A549 (cell line): Measurements from ENCODE around the gene ABHD8. TPM values are rescaled to one million over a fixed set of nuclear protein-coding genes. Genes with fewer than 3 reads are reported as not detected.

Experiments used
- ATAC-seq, 2 experiments: fragments of 200-7000 bp in 1 of 2; fragments of >200 bp in 1 of 2; cut with Nextera tagmentation in 1 of 2; cut with Tn5 transposase in 1 of 2; 3 replicates each; pipeline versions ENCODE4 v1.8.0 to v1.9.1; 2018 to 2020; ENCODE audit warnings: mild to moderate bottlenecking in 1 of 2, moderate library complexity in 1 of 2
- CTCF ChIA-PET: fragments of 300-600 bp; sonication (Branson Sonifier 250); formaldehyde crosslinking; extraction: SDS; loops from one replicate; lab custom pipeline; 2021; ENCODE audit warnings: antibody characterized with exemption, inconsistent platforms; lab: Yijun Ruan, JAX
- POLR2A ChIA-PET: fragments of 350-600 bp; formaldehyde crosslinking; extraction: SDS; loops from one replicate; lab custom pipeline; 2021; ENCODE audit warnings: antibody characterized with exemption, inconsistent platforms; lab: Yijun Ruan, JAX
- DNase-seq, 2 experiments: peaks; one replicate each; pipeline versions ENCODE4 v3.0.0 to v3.0.0-alpha.2; 2011 to 2016; ENCODE audit warnings: low read depth in 1 of 2, low spot score in 1 of 2
- FAIRE-seq: peaks from 2 replicates; lab custom pipeline; 2011; peaks lifted over from hg19 to GRCh38; lab: Jason Lieb, UNC
- H3K27ac ChIP-seq, 2 experiments: fragments of >200 bp; sonication (Bioruptor Twin); formaldehyde crosslinking; 3 replicates each; pipeline ENCODE4 v1.5.1; 2016 to 2017
- H3K4me1 ChIP-seq: fragments of >200 bp; sonication (Bioruptor Twin); formaldehyde crosslinking; 3 replicates; pipeline ENCODE4 v1.6.1; 2016
- H3K4me2 ChIP-seq: fragments of >200 bp; sonication (Bioruptor Twin); formaldehyde crosslinking; 3 replicates; pipeline ENCODE4 v1.6.1; 2016
- H3K4me3 ChIP-seq: fragments of >200 bp; sonication (Bioruptor Twin); formaldehyde crosslinking; 3 replicates; pipeline ENCODE4 v1.5.1; 2016
- H3K9me3 ChIP-seq: fragments of >200 bp; sonication (Bioruptor Twin); formaldehyde crosslinking; 3 replicates; pipeline ENCODE4 v1.6.1; 2016
- BHLHE40 ChIP-seq: IDR thresholded peaks from 2 replicates; pipeline ENCODE4 v1.6.1; 2012; ENCODE audit warnings: low read depth, low read length, inconsistent platforms
- CEBPB ChIP-seq, 2 experiments: fragments of >200 bp in 1 of 2; sonication (Bioruptor Twin) in 1 of 2; formaldehyde crosslinking in 1 of 2; IDR thresholded peaks; 2 replicates each; pipeline ENCODE4 v1.6.1; 2012 to 2016
- CHD4 ChIP-seq: fragments of 200-600 bp; sonication (generic); IDR thresholded peaks from 2 replicates; pipeline ENCODE4 v1.6.1; 2016; ENCODE audit warnings: antibody characterized with exemption, mild to moderate bottlenecking, borderline replicate concordance
- FOXS1 ChIP-seq: fragments of 250-450 bp; sonication (Bioruptor Pico); IDR thresholded peaks from 2 replicates; pipeline ENCODE4 v1.5.0; 2020; ENCODE audit warnings: mild to moderate bottlenecking, moderate library complexity
- HDAC2 ChIP-seq: fragments of 200-600 bp; sonication (generic); IDR thresholded peaks from 2 replicates; pipeline ENCODE4 v1.6.1; 2016
- JUN ChIP-seq, 2 experiments: fragments of >200 bp; sonication (Bioruptor Twin); formaldehyde crosslinking; IDR thresholded peaks; 2 replicates in 1 of 2; 3 replicates in 1 of 2; pipeline ENCODE4 v1.6.1; 2016 to 2017
- KDM5A ChIP-seq: fragments of 200-600 bp; sonication (generic); IDR thresholded peaks from 2 replicates; pipeline ENCODE4 v1.6.1; 2016; ENCODE audit warnings: antibody characterized with exemption, mild to moderate bottlenecking
- MYC ChIP-seq: IDR thresholded peaks from 2 replicates; pipeline ENCODE4 v1.6.1; 2012; ENCODE audit warnings: mild to moderate bottlenecking, inconsistent platforms, low read length, improper control_type of control experiment, borderline replicate concordance
- NPAS2 ChIP-seq: fragments of 250-450 bp; sonication (Bioruptor Pico); IDR thresholded peaks from 2 replicates; pipeline ENCODE4 v1.8.0; 2022; ENCODE audit warnings: mild to moderate bottlenecking, moderate library complexity, borderline replicate concordance
- REST ChIP-seq: fragments of 200-600 bp; sonication (generic); IDR thresholded peaks from 2 replicates; pipeline ENCODE4 v1.6.1; 2016; ENCODE audit warnings: antibody characterized with exemption, mild to moderate bottlenecking, moderate library complexity
- SREBF2 ChIP-seq: fragments of 450-650 bp; IDR thresholded peaks from 2 replicates; pipeline ENCODE4 v1.6.1; 2014; ENCODE audit warnings: mild to moderate bottlenecking, moderate library complexity
- TFCP2L1 ChIP-seq: fragments of 250-450 bp; sonication (Bioruptor Pico); IDR thresholded peaks from 2 replicates; pipeline ENCODE4 v1.5.0; 2021; ENCODE audit warnings: mild to moderate bottlenecking
- ZNF302 ChIP-seq: fragments of 250-450 bp; sonication (Bioruptor Pico); IDR thresholded peaks from 2 replicates; pipeline ENCODE4 v1.9.0; 2021; ENCODE audit warnings: inconsistent platforms, mild to moderate bottlenecking, moderate library complexity
- ZSCAN20 ChIP-seq: fragments of 250-450 bp; sonication (Bioruptor Pico); IDR thresholded peaks from 2 replicates; pipeline ENCODE4 v1.8.0; 2022; ENCODE audit warnings: mild to moderate bottlenecking, moderate library complexity
- WGBS: methylation state at CpG from one replicate; pipeline ENCODE4 v1.1.6; 2017; ENCODE audit errors: missing lambda C conversion rate; 5-methylcytosine and 5-hydroxymethylcytosine counted together
- polyA plus RNA-seq, 4 experiments: library from polyadenylated mRNA; depleted of rRNA in 3 of 4; stranded (reverse); fragments of >200 nt; fragmentation: RNase III in 1 of 4; extraction: RNeasy Plus Mini Kit Qiagen cat#74134 plus additional on column Dnase treatment in 1 of 4; gene quantifications; 2 replicates in 3 of 4; 3 replicates in 1 of 4; pipeline ENCODE4 v1.2.3, GENCODE V29; 2011 to 2017

The ABHD8 gene
- polyA plus RNA-seq, 2 of the 4 experiments (the other 2 are of a cell fraction) = 2.3 to 4.2 TPM

DNA sequence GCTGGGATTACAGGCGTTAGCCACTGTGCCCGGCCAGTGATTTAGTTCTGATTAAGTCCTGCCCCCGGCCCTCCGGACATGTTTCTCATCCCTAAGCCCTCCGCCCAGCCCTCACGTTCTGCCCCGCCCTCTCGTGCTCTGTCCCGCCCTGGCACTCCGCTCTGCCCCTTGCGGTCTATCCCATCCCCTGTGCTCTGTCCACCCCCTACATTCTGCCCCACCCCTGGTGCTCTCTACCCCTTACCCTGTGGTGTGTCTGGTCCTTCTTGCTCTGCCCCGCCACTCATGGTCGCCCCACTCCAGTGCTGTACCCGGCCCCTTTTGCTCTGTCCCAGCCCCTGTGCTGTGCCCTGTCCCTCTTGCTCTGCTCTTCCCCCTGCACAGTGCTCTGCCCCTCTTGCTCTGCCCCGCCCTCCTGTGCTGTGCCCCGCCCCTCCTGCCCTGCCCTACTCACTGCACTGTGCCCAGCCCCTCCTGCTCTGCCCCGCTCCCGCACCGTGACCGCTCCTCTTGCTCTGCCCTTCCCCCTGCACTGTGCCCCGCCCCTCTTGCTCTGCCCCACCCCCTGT is 37.2 kb upstream of the ABHD8 start:
- FAIRE-seq = no peak
- 77% methylated on average over 14 of the region's 21 CpGs for WGBS
- TF ChIP-seq ZSCAN20 (CRISPR knock-in tag) (no peak), FOXS1 (no peak), JUN (IDR thresholded peaks at IDR 0.05) (no peak), ZNF302 (CRISPR knock-in tag) (no peak), BHLHE40 (no peak)
- TF ChIP-seq, all 56 proteins: peak for 0
- ATAC-seq (peak in 1 of 2 experiments; percentile 26; a peak in 2 of 6 replicates), DNase-seq (peak in 1 of 2 experiments; percentile 47)
- no peak overlapping the region for H3K4me2 ChIP-seq
- ChIA-PET CTCF (no interaction called here), POLR2A (no interaction called here)
- H3K4me3 ChIP-seq = no peak overlapping the region
- H3K4me1 ChIP-seq = peaks cover 22% of the 10 kb centered on the region; the same call in 2 of the 3 replicates
- 0 out of 6 replicates have a peak overlapping the region, but pooled peaks of 1 of the 2 experiments have one; percentile 28 for H3K27ac ChIP-seq
- no peaks in the 10 kb centered on the region for H3K9me3 ChIP-seq

GRCh38 chr19:17339088-17339741 is 36.0 kb upstream of the ABHD8 start:
- ChIA-PET CTCF (interaction anchor here (0.6 to 0.7 kb wide), 2 partner anchors 16 to 34 kb away, joined by 3 to 4 read pairs; partner anchors contain the start of gene MRPL34), POLR2A (interaction anchor here (0.6 kb wide), 1 partner anchor 52 kb away, joined by 4 read pairs; no protein-coding TSS in a partner anchor)
- Histone ChIP-seq H3K9me3 (no peaks in the 10 kb centered on the region), H3K4me3 (no peak overlapping the region), H3K4me1 (peaks cover 24% of the 10 kb centered on the region; the same call in 2 of the 3 replicates), H3K27ac (no peak overlapping the region), H3K4me2 (no peak overlapping the region)
- no peak for ATAC-seq
- 96% methylated on average over 21 of the region's 34 CpGs for WGBS
- no peak for FAIRE-seq
- TF ChIP-seq CEBPB (IDR thresholded peaks at IDR 0.05) (no peak), SREBF2 (no peak), KDM5A (no peak)
- DNase-seq = no peak

DNA sequence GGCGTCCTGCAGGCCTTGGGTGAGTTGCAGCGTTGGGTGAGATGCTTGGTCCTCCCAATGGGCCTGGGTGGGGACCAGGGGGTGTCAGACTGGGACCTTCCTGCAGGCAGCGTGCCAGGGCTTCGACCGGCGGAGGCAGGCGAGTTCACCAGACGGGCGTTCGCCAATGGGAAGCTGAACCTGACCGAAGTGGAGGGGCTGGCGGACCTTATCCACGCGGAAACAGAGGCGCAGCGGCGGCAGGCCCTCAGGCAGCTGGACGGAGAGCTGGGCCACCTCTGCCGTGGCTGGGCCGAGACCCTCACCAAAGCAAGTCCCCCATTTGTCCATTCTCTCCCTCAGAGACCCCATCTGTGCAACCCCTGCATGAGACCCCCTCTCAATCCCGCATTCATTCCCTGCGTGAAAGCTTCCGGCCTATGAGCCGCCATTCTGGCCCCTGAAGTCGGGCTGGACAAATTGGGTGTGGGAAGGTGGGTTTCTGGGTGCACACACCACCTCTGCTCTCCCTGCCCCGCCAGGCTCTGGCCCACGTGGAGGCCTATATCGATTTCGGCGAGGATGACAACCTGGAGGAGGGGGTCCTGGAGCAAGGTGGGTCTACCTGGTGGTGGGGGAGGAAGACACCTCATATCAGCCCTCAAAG is 35.3 kb upstream of the ABHD8 start:
- H3K4me3 ChIP-seq = peak overlapping the region; percentile 71
- no peak for FAIRE-seq
- ChIA-PET POLR2A (interaction anchor here (0.6 to 1.3 kb wide), 2 partner anchors 36 to 51 kb away, joined by 5 to 10 read pairs; no protein-coding TSS in a partner anchor), CTCF (interaction anchor here (0.7 kb wide), 1 partner anchor 16 kb away, joined by 4 read pairs; no protein-coding TSS in a partner anchor)
- no peak for ATAC-seq
- DNase-seq = no peak
- H3K9me3 ChIP-seq = no peaks in the 10 kb centered on the region
- peaks cover 28% of the 10 kb centered on the region for H3K4me1 ChIP-seq
- H3K4me2 ChIP-seq = peak overlapping the region; percentile 91
- WGBS = 95% methylated on average over 23 of the region's 30 CpGs
- TF ChIP-seq CHD4 (no peak), NPAS2 (CRISPR knock-in tag) (no peak), REST (no peak), TFCP2L1 (CRISPR knock-in tag) (no peak), MYC (no peak), HDAC2 (no peak), FOXS1 (no peak), KDM5A (no peak)
- peak overlapping the region in 1 of 2 experiments; percentile 94; a peak in 5 of 6 replicates for H3K27ac ChIP-seq
